ENCODE data around the gene CCL4.

DNA sequence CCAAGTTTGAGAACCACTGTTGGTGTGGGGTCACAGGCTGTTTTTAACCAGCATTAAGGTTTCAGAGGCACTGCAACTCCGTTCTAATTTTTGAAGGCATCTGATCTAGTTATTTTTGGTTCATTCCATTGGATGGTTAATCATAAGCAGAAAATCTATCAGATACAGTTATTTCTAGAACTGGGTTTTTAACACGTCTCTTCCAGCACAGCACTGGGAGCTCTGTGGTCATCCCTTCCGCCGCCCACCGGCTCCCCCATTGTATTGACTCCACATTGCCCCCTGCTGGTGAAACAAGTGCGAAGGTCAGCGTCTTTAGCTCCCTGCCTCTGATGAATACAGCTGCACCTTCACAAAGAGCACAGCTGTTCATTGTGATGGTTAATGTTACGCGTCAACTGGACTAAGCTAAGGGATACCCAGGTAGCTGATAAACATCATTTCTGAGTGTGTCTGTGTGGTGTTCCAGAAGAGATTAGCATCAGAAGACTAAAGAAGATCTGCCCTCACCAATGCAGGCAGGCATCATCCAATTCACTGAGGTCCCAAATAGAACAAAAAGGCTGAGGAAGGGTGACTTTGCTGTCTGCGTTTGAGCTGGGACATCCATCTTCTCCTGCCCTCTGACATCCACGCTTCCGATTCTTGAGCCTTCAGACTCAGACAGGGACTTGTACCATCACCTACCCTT is 31.1 kb upstream of the CCL4 start:
- TF ChIP-seq TAF1 (IDR thresholded peaks at IDR 0.05; ENCODE audit: low read depth, low read length) (no peak), POLR2A (IDR thresholded peaks at IDR 0.05; ENCODE audit: low read depth, low read length) (no peak), SPI1 (IDR thresholded peaks at IDR 0.05; ENCODE audit: low read depth, low read length) (no peak), PAX5 (IDR thresholded peaks at IDR 0.05; ENCODE audit: insufficient read depth, low read length, severe bottlenecking) (no peak), POLR2AphosphoS5 (IDR thresholded peaks at IDR 0.05; ENCODE audit: low read depth, low read length) (no peak)
